ENCODE results near the gene EXOC7.

GRCh38 chr17:76085731-76086366, 17.7 kb downstream of the EXOC7 start:
- TF ChIP-seq CTCF (IDR thresholded peaks at IDR 0.05) (no peak), POLR2A (IDR thresholded peaks at IDR 0.05) (no peak)
